IMR-90 (cell line): ENCODE data around the gene AFTPH. TPM values are rescaled to one million over a fixed set of nuclear protein-coding genes. Genes with fewer than 3 reads are reported as not detected.

Experiments
- ATAC-seq: fragments of 200-7000 bp; cut with Tn5 transposase; 2 replicates; pipeline ENCODE4 v1.9.1; 2020; ENCODE audit warnings: low read depth, mild to moderate bottlenecking, moderate library complexity
- BruUV-seq: library from RNA; stranded (reverse); fragments of 400-500 nt; replicated peaks from 2 replicates; lab custom pipeline; 2021; lab: Mats Ljungman, UMichigan
- CTCF ChIA-PET: fragments of 300-600 bp; formaldehyde crosslinking; extraction: SDS; loops from one replicate; lab custom pipeline; 2021; ENCODE audit warnings: antibody characterized with exemption; lab: Yijun Ruan, JAX
- POLR2A ChIA-PET: fragments of 300-600 bp; sonication (Branson Sonifier 250); formaldehyde crosslinking; loops from one replicate; lab custom pipeline; 2022; ENCODE audit warnings: antibody characterized with exemption; ENCODE audit not compliant: unreplicated experiment; lab: Charles Lee
- DNase-seq: peaks from one replicate; pipeline ENCODE4 v3.0.0; 2013
- H2AFZ ChIP-seq: replicated peaks from 2 replicates; pipeline ENCODE3; 2013; ENCODE audit warnings: low read length, mild to moderate bottlenecking; ENCODE audit not compliant: poor library complexity
- H2AK5ac ChIP-seq: 2 replicates; pipeline ENCODE4 v1.6.1; 2013; ENCODE audit warnings: low read depth, low read length, inconsistent platforms
- H2AK9ac ChIP-seq: replicated peaks from 2 replicates; pipeline ENCODE3; 2013; ENCODE audit warnings: mild to moderate bottlenecking, low read depth, low read length, moderate library complexity; ENCODE audit not compliant: poor library complexity
- H2BK120ac ChIP-seq: 2 replicates; pipeline ENCODE4 v1.6.1; 2013; ENCODE audit warnings: low read depth, low read length, inconsistent platforms
- H2BK15ac ChIP-seq: 3 replicates; pipeline ENCODE4 v1.6.1; 2013; ENCODE audit warnings: low read depth, low read length, inconsistent platforms
- H2BK20ac ChIP-seq: 2 replicates; pipeline ENCODE4 v1.6.1; 2013; ENCODE audit warnings: low read depth, mild to moderate bottlenecking, inconsistent platforms, low read length, moderate library complexity
- H2BK5ac ChIP-seq: 2 replicates; pipeline ENCODE4 v1.6.1; 2013; ENCODE audit warnings: mild to moderate bottlenecking, low read depth, low read length, inconsistent platforms; ENCODE audit not compliant: poor library complexity, severe bottlenecking
- H3K14ac ChIP-seq: replicated peaks from 2 replicates; pipeline ENCODE4 v1.6.1; 2013; ENCODE audit warnings: low read depth, low read length, inconsistent platforms
- H3K18ac ChIP-seq: 2 replicates; pipeline ENCODE4 v1.6.1; 2013; ENCODE audit warnings: low read depth, low read length, control low read depth
- H3K23ac ChIP-seq: 2 replicates; pipeline ENCODE4 v1.6.1; 2013; ENCODE audit warnings: low read depth, low read length, inconsistent platforms
- H3K27ac ChIP-seq: 2 replicates; pipeline ENCODE4 v1.5.1; 2013; ENCODE audit warnings: mild to moderate bottlenecking, control low read depth, low read length; ENCODE audit not compliant: insufficient read depth
- H3K27me3 ChIP-seq: 2 replicates; pipeline ENCODE4 v1.6.1; 2013; ENCODE audit warnings: low read length; ENCODE audit not compliant: control insufficient read depth, insufficient read depth
- H3K36me3 ChIP-seq: 2 replicates; pipeline ENCODE4 v1.6.1; 2013; ENCODE audit warnings: low read length, mixed read lengths; ENCODE audit not compliant: control insufficient read depth, insufficient read depth
- H3K4ac ChIP-seq: 2 replicates; pipeline ENCODE4 v1.6.1; 2013; ENCODE audit warnings: low read depth, low read length, inconsistent platforms
- H3K4me1 ChIP-seq: 2 replicates; pipeline ENCODE4 v1.6.1; 2013; ENCODE audit warnings: low read length, mixed read lengths; ENCODE audit not compliant: control insufficient read depth, insufficient read depth
- H3K4me2 ChIP-seq: 2 replicates; pipeline ENCODE4 v1.6.1; 2013; ENCODE audit warnings: low read depth, mild to moderate bottlenecking, control low read depth, low read length, moderate library complexity
- H3K4me3 ChIP-seq: 2 replicates; pipeline ENCODE4 v1.5.1; 2013; ENCODE audit warnings: low read depth, mild to moderate bottlenecking, control low read depth, low read length, moderate library complexity; ENCODE audit not compliant: insufficient read depth
- H3K56ac ChIP-seq: 2 replicates; pipeline ENCODE4 v1.6.1; 2013; ENCODE audit warnings: low read length, inconsistent platforms; ENCODE audit not compliant: insufficient read depth; ENCODE audit errors: extremely low read depth
- H3K79me1 ChIP-seq, 2 experiments: 2 replicates each; pipeline ENCODE4 v1.6.1; 2013; ENCODE audit warnings: low read length in 2 of 2, inconsistent platforms in 1 of 2, low read depth in 1 of 2
- H3K9ac ChIP-seq: 2 replicates; pipeline ENCODE4 v1.6.1; 2013; ENCODE audit warnings: low read depth, low read length, control low read depth
- H3K9me1 ChIP-seq: 2 replicates; pipeline ENCODE4 v1.6.1; 2013; ENCODE audit warnings: low read length, inconsistent platforms; ENCODE audit not compliant: insufficient read depth
- H3K9me3 ChIP-seq: 2 replicates; pipeline ENCODE4 v1.6.1; 2013; ENCODE audit warnings: low read length; ENCODE audit not compliant: control insufficient read depth, insufficient read depth
- H4K20me1 ChIP-seq: 2 replicates; pipeline ENCODE4 v1.6.1; 2013; ENCODE audit warnings: low read length, inconsistent platforms; ENCODE audit not compliant: insufficient read depth
- H4K5ac ChIP-seq: 2 replicates; pipeline ENCODE4 v1.6.1; 2013; ENCODE audit warnings: mild to moderate bottlenecking, low read depth, low read length, control low read depth
- H4K8ac ChIP-seq, 2 experiments: 2 replicates each; pipeline ENCODE4 v1.6.1; 2013; ENCODE audit warnings: low read depth in 2 of 2, low read length in 2 of 2, control low read depth in 1 of 2, inconsistent platforms in 1 of 2
- H4K91ac ChIP-seq: 2 replicates; pipeline ENCODE4 v1.6.1; 2013; ENCODE audit warnings: low read depth, low read length, inconsistent platforms; ENCODE audit not compliant: insufficient read depth
- CHD1 ChIP-seq: IDR thresholded peaks from 2 replicates; pipeline ENCODE4 v1.6.1; 2012; ENCODE audit warnings: low read depth, low read length, improper control_type of control experiment
- POLR2A ChIP-seq: IDR thresholded peaks from 2 replicates; pipeline ENCODE4 v1.6.1; 2012; ENCODE audit warnings: mild to moderate bottlenecking, low read depth, low read length
- RAD21 ChIP-seq: IDR thresholded peaks from 2 replicates; pipeline ENCODE4 v1.6.1; 2012; ENCODE audit warnings: low read length, improper control_type of control experiment
- RCOR1 ChIP-seq: IDR thresholded peaks from 2 replicates; pipeline ENCODE4 v1.6.1; 2012; ENCODE audit warnings: mild to moderate bottlenecking, low read length, improper control_type of control experiment; ENCODE audit not compliant: insufficient replicate concordance
- WGBS, 2 experiments: methylation state at CpG; one replicate each; pipeline versions ENCODE4 v1.1.5 to v1.1.7; 2013; ENCODE audit warnings: missing lambda C conversion rate in 2 of 2; ENCODE audit not compliant: insufficient read length in 1 of 2; ENCODE audit errors: extremely low coverage in 2 of 2; 5-methylcytosine and 5-hydroxymethylcytosine counted together
- dilution Hi-C: fragments of 300-500 bp; cut with HindIII; formaldehyde crosslinking; loops from one replicate; pipeline ENCODE4 v1.14.3; 2018; ENCODE audit warnings: low sequenced_read_pairs; ENCODE audit not compliant: unreplicated experiment
- in situ Hi-C: fragments of 300-500 bp; cut with MboI; formaldehyde crosslinking; loops from 3 replicates; pipeline ENCODE4 v1.14.3; 2019; ENCODE audit warnings: low sequenced_read_pairs, inconsistent platforms, mixed read lengths
- intact Hi-C: fragments of 100-400 bp; cut with micrococcal nuclease; formaldehyde crosslinking; loops from 2 replicates; pipeline ENCODE4 v1.10.0; 2022
- polyA plus RNA-seq, 3 experiments: library from polyadenylated mRNA; depleted of rRNA; stranded (reverse); fragments of >200 nt; gene quantifications; 2 replicates each; pipeline ENCODE4 v1.2.3, GENCODE V29; 2012; ENCODE audit warnings: low replicate concordance in 1 of 3
- total RNA-seq: library from RNA; depleted of rRNA; stranded (reverse); fragments of >200 nt; gene quantifications from 2 replicates; pipeline ENCODE4 v1.2.3, GENCODE V29; 2012

AFTPH gene
- total and polyA plus RNA-seq, 2 of the 4 experiments (the other 2 are of a cell fraction), result 9.4 to 19.9 TPM

DNA sequence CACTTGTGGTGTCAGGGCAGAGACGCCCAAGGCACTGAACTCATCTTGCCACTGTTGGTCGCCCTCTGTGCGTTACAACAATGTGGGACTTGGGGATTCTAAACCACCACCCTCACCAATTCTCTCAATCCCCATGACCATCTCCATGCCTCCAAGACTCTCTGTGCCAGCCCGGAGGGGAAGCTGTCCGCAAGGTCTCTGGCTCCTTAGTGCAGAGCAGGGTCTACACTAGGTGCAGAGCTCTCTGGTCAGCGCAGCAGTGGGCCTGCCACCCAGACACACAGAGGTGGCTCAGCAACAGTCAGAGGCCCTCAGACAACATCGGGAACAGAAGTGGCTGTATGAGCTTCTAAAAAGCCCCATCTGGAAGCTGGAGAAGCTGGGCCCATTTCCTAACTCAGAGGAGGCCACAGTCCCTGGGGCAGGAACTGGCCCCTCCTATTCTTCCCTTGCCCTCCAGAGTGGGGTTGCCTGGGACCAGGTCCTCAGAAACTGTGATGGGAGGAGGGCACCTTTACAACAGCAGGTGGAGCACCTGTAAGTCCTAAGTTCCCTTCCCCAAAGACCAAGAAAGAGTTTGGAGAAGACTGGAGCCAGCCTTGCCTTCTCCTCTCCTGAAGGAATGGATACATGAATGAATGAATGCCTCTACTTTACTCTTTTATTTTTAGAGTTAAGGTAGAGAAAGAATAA is 91.9 kb downstream of the AFTPH start:
- in situ Hi-C loops, result no loop called here
- dilution Hi-C loops, result no loop called here
- intact Hi-C loops, result no loop called here

More for the DNA sequence above, 91.9 kb downstream of the AFTPH start:
- Histone ChIP-seq H2AK9ac (no peak overlapping the region), H2BK5ac (no peak overlapping the region), H2BK15ac (no peak overlapping the region), H3K4me1 (no peaks in the 10 kb centered on the region), H4K8ac (no peak overlapping the region), H4K91ac (no peak overlapping the region), H3K79me1 (no peaks in the 10 kb centered on the region), H3K56ac (no peak overlapping the region), H2BK120ac (no peak overlapping the region), H3K27ac (no peak overlapping the region), H3K9ac (no peak overlapping the region), H3K27me3 (peaks cover 60% of the 10 kb centered on the region), H3K14ac (no peak overlapping the region), H3K4me2 (no peak overlapping the region), H3K9me1 (no peaks in the 10 kb centered on the region), H3K18ac (no peak overlapping the region), H3K23ac (no peak overlapping the region), H3K4ac (no peak overlapping the region), H4K20me1 (no peaks in the 10 kb centered on the region), H3K4me3 (no peak overlapping the region), H2BK20ac (no peak overlapping the region), H4K5ac (no peak overlapping the region), H3K36me3 (no peaks in the 10 kb centered on the region), H3K9me3 (no peaks in the 10 kb centered on the region), H2AFZ (no peak overlapping the region), H2AK5ac (no peak overlapping the region)
- CTCF ChIA-PET, result no interaction called here
- 92% methylated on average over 2 of the region's 7 CpGs; no CpG with 5 or more reads in 1 of the 2 experiments for WGBS, 2 experiments
- ATAC-seq (no peak), DNase-seq (no peak)
- TF ChIP-seq RAD21 (no peak), CHD1 (no peak), RCOR1 (no peak), POLR2A (no peak)
- POLR2A ChIA-PET, result interaction anchor here (0.6 kb wide), 1 partner anchor 611 kb away, joined by 5 read pairs; the partner anchor contains the start of gene ACTR2
- no TSS peak for BruUV-seq
